Stimulated activated CD4-positive, alpha-beta T cell treated with anti-CD3 and anti-CD28 coated beads, Interleukin-12 subunit alpha, Interleukin-12 subunit beta, amount 100 ng/mL, for 4 hours (primary cell): ENCODE results near the gene TMEM129.

Source experiments
- DNase-seq: peaks from one replicate; pipeline ENCODE4 v3.0.0-alpha.2; 2020

The TMEM129 gene

GRCh38 chr4:1741208-1741607 lies 20.1 kb upstream of the TMEM129 start:
- DNase-seq = no peak

DNA sequence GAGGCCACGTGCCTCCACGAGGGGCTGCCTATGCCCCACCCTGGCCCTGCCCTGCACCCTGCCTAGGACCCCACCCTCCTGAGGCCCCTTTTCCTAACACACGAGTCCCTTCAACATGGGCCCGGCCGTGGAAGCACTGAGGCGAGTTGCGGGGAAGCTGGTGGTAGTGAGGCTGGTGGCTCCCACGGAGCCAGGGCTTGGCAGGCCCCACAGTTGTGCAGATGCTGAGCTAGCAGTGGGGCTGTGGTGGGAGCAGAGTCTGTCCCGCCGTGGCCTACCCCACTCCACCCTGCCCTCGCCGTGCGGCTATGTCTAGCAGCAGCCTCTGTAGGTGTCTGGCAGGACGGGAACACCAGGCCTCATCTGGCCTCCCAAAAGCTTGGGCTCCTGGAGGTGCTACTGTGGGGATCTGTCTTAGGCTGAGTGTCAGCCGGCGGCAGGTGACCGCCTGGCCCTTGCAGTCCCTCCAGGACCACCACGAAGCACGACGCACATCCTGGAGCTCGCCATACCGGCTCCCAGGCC lies 19.0 kb upstream of the TMEM129 start:
- no peak for DNase-seq

DNA sequence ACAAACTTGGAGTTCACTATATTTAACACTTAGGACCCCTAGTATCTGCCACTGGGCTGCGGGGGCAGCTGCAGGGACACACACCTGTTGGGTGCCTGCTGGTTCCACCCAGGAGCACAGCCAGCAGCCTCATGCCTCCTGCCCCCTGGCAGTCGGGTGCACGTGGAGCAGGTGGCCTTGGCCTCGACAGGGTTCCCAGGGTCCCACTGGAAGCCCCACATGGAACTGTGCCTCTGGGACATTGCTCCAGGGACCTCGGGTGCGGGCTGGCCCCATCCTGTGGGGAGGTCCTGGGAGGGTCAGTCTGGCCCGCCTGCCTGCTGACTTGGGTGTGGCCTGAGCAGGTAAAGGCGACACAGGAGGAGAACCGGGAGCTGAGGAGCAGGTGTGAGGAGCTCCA lies 18.2 kb upstream of the TMEM129 start:
- no peak for DNase-seq

DNA sequence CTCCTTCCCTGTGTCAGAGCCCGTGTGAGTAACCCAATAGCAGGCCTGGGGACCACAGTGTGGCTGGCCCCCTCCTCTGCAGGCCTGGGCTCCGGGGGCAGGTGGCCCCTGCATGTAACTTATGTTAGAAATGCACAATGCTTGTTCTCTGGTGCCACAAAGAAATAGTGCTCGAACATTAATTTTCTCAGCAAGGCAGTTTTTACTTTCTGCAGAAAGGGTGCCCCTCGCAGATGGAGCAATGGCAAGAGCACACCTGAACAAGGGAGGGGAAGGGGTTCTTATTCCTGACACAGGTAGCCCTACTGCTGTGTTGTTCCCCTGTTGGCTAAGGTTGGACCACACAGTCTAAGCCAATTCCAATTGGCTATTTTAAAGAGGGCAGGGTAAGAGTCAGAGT lies 17.3 kb upstream of the TMEM129 start:
- no peak for DNase-seq

DNA sequence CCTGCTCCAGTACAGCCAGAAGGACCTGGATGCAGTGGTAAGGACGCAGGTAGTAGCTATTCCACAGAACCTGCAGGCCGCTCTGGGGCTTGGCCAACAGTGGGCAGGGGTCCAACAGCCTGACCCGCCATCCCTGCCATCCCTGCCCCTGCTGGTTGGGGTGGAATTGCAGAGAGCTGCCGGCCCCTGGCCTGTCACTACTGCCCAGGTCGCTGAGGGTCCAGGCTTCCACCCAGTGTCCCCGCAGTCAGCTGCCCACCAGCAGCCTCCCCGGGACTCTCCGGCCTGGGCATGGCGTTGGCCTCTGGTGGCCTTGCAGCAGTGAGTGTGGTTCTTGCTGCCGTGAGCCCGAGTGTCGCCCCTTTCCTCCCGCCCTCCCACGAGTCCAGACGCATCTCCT lies 16.5 kb upstream of the TMEM129 start:
- no peak for DNase-seq

GRCh38 chr4:1736812-1737211 lies 15.7 kb upstream of the TMEM129 start:
- no peak for DNase-seq

GRCh38 chr4:1735215-1735614 lies 14.1 kb upstream of the TMEM129 start:
- no peak for DNase-seq

DNA sequence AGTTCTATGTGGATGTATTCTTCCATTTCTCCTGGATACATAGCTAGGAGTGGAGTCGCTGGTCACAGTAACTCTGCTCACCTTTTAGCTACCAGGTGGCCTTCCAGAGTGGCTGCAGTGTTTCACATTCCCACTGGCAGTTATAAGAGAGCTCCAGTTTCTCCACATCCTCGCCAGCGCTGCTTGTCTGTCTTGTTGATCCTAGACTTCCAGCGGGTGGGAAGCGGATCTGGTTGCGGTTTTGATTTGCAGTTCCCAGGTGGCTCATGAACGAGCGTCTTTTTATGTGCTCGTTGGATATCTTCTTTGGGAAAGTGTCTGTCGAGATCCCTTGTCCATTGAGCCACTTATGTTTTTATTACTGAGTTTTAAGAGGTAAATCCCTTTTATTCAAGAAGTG lies 11.8 kb upstream of the TMEM129 start:
- no peak for DNase-seq

DNA sequence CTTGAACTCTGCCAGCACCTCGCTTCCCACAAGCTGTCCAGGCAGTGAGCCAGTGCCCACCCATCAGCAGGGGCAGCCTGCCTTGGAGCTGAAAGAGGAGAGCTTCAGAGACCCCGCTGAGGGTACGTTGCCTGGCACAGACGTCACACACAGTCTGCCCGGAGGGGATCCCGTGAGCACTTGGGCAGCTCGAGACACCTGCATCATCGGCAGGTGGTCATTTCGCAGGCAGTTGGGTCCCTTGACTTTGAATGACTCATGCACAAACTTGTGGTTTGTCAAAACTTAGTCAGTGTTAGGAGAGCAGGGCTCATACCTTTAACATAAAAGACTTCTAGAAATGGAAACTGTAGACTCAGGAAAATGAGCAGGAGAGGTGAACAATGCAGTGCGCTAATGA lies 10.1 kb upstream of the TMEM129 start:
- DNase-seq = no peak

DNA sequence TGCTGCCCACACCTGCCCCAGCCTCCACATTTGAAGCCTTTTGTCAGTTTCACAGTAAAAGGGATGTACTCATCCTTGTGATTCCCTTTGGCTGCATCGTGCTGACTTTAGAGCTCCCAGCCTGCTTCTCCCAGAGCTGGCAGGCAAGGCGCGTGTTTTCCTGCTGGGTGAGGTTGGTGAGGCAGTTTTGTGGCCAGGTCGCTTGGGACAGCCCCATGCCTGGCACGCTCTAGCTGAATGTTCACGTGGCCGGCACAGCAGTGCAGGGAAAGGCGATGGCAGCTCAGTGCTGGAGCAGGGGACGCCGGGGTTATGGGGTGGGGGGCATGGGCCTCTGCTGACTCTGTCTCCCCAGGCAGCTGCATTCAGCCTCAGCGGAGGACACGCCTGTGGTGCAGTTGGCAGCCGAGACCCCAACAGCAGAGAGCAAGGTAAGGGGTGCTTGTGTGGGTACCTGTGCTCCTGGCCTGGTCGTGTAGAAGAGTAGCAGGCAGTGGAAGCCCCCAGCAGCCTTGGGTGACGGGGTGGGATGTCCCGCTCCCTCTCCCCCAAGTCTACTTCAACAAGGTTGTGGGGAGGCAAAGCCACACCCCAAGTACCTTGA lies 9.5 kb upstream of the TMEM129 start:
- no peak for DNase-seq

- no peak for DNase-seq
Measured at GRCh38 chr4:1728061-1728980, 7.2 kb upstream of the TMEM129 start.

- DNase-seq = no peak
Measured at GRCh38 chr4:1727117-1728031, 6.3 kb upstream of the TMEM129 start.

GRCh38 chr4:1726146-1726934 lies 5.2 kb upstream of the TMEM129 start:
- DNase-seq = peak; percentile 90

GRCh38 chr4:1725521-1725920 lies 4.4 kb upstream of the TMEM129 start:
- no peak for DNase-seq

GRCh38 chr4:1723131-1723801 lies 2.1 kb upstream of the TMEM129 start:
- DNase-seq = peak; percentile 38

GRCh38 chr4:1722551-1723118 lies 1.5 kb upstream of the TMEM129 start:
- no peak for DNase-seq

- DNase-seq = no peak
Measured at GRCh38 chr4:1721666-1722550, 785 bp upstream of the TMEM129 start.

DNA sequence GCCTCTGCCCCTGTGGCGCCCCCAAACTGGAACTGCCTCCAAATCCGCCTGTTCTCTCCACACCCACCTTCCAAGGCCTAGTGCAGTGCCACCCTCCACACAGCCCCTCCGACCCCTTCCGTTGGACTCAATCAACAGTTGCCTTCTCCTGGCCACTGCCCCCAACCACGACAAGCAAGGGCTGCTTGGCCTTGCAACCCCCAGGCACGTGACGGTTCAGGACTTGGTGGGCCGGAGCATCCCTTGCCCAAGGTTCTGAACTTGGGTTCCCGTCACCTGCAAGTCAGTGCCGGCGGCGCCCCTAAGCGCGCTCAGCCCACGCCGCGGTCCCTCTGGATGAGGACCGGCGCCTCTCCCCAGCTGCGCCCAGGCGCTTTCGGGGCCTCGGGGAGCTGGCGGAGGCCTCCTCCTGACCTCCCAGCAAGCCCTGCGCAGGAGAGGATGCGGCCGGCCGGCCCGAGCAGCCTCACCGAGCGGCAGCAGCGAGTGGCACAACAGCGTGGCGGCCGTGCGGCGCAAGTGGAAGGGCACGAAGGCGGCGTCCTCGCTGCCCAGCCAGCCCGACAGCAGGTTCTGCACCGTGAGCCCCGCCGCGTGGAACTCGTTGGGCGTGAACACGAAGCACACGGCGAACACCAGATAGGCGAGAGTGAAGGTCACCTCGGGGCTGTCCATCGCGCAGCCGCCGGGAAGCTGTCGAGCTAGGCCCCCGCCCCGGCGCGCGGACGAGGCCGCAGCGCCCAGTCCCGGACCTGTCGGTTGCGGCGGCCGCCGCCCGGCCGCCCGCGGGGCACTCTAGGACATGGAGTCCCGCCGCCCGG lies 750 bp downstream of the TMEM129 start:
- DNase-seq = peak; percentile 48

- no peak for DNase-seq
Measured at GRCh38 chr4:1718095-1718850, 2.9 kb downstream of the TMEM129 start.
